ENCODE measurements around the gene SCP2D1. TPM values are rescaled to one million over a fixed set of nuclear protein-coding genes. Genes with fewer than 3 reads are reported as not detected.
"Not testable (repeated sequence)": the region's sequence is repeated elsewhere in the genome, so short reads cannot be mapped to it uniquely, and the experiment has no call there.

The SCP2D1 gene
- total RNA-seq, 4 donors from 2014 or later: not detected

GRCh38 chr20:18778690-18779392, 34.7 kb upstream of the SCP2D1 start:
- intact Hi-C loops (cut with DNase I; ENCODE audit: low total_unique reads): no loop called here
- Histone ChIP-seq H3K27me3 (no peaks in the 10 kb centered on the region), H3K27ac (no peak overlapping the region), H3K9me3 (no peaks in the 10 kb centered on the region), H3K36me3 (no peaks in the 10 kb centered on the region), H3K4me1 (no peaks in the 10 kb centered on the region), H3K4me3 (no peak overlapping the region)
- TF ChIP-seq POLR2A (IDR thresholded peaks at IDR 0.05): no peak
- TF ChIP-seq, protein P1, sequence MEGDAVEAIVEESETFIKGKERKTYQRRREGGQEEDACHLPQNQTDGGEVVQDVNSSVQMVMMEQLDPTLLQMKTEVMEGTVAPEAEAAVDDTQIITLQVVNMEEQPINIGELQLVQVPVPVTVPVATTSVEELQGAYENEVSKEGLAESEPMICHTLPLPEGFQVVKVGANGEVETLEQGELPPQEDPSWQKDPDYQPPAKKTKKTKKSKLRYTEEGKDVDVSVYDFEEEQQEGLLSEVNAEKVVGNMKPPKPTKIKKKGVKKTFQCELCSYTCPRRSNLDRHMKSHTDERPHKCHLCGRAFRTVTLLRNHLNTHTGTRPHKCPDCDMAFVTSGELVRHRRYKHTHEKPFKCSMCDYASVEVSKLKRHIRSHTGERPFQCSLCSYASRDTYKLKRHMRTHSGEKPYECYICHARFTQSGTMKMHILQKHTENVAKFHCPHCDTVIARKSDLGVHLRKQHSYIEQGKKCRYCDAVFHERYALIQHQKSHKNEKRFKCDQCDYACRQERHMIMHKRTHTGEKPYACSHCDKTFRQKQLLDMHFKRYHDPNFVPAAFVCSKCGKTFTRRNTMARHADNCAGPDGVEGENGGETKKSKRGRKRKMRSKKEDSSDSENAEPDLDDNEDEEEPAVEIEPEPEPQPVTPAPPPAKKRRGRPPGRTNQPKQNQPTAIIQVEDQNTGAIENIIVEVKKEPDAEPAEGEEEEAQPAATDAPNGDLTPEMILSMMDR (IDR thresholded peaks at IDR 0.05): no peak
- no peak for DNase-seq

DNA sequence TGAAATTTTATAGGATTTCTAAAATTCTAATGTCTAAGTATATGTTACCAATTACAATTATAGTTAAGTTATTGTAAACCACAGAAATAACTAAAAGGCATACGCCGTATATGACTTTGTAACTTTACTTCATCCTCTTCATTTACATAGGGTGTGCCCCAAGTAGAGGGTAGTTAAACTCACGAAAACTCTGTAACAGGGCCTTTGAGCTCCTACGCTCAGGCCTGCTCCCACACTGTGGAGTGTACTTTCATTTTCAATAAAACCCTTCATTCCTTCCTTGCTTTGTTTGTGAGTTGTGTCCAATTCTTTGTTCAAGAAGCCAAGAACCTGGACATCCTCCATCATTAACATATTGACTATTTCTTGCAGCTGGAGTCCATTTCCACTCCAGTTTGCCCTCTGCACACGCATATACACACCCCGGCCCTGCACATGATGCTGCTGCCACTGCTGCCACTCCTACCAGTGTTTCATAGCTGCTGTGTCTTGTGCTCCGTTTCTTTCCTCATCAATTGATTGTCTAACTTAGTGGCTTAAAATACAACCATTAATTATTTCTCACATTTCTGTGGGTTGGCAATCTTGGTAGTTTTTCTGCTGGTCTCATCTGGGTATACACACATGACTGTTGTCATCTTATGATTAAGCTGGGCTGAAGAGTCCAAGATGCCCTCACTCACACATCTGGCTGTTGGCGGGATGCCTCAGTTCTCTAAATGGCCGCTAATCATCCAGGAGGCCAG, 33.0 kb upstream of the SCP2D1 start:
- no peaks in the 10 kb centered on the region for H3K27me3 ChIP-seq
- no peaks in the 10 kb centered on the region for H3K36me3 ChIP-seq
- intact Hi-C loops (cut with DNase I; ENCODE audit: low total_unique reads): no loop called here
- H3K27ac ChIP-seq: no peak overlapping the region
- no peak overlapping the region for H3K4me3 ChIP-seq
- DNase-seq: no peak
- H3K9me3 ChIP-seq: no peaks in the 10 kb centered on the region
- no peak for TF ChIP-seq POLR2A (IDR thresholded peaks at IDR 0.05)
- TF ChIP-seq, protein P1 (IDR thresholded peaks at IDR 0.05): no peak
- no peaks in the 10 kb centered on the region for H3K4me1 ChIP-seq

GRCh38 chr20:18781509-18781908, 32.1 kb upstream of the SCP2D1 start:
- intact Hi-C loops (cut with DNase I; ENCODE audit: low total_unique reads): no loop called here
- Histone ChIP-seq H3K4me3 (no peak overlapping the region), H3K27ac (no peak overlapping the region), H3K9me3 (no peaks in the 10 kb centered on the region), H3K36me3 (no peaks in the 10 kb centered on the region), H3K27me3 (no peaks in the 10 kb centered on the region), H3K4me1 (no peaks in the 10 kb centered on the region)
- DNase-seq: no peak
- no peak for TF ChIP-seq POLR2A (IDR thresholded peaks at IDR 0.05)
- TF ChIP-seq, protein P1 (IDR thresholded peaks at IDR 0.05): no peak

DNA sequence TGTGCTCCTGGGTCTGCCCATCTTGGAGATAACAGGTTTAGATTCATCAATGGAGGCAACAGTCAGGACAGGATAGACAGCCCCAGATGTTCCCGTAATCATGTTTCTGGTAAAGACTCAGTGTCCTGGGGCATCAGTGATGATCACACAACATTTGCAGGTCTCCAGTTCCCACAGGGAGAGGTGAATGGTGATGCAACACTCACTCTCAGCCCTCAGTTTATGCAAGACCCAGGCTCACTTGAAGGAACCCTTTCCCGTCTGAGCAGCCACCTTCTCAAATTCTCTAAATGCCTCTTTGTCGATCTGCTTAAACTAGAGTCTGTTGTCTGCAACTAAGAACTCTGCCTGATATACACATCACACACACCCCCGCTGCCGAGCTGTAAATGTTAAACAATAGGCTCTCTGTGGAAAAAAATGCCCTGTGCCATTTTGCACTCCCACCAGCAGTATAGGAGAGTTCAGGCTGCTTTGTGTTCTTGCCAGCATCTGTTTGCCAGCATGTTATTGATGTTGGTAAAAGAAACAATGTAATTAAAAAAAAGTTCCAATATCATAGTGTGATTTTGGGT, 30.1 kb upstream of the SCP2D1 start:
- Histone ChIP-seq H3K27me3 (no peaks in the 10 kb centered on the region), H3K4me3 (no peak overlapping the region), H3K4me1 (no peaks in the 10 kb centered on the region), H3K9me3 (no peaks in the 10 kb centered on the region), H3K27ac (no peak overlapping the region), H3K36me3 (no peaks in the 10 kb centered on the region)
- TF ChIP-seq, protein P1 (IDR thresholded peaks at IDR 0.05): no peak
- TF ChIP-seq POLR2A (IDR thresholded peaks at IDR 0.05): no peak
- DNase-seq: no peak
- intact Hi-C loops (cut with DNase I; ENCODE audit: low total_unique reads): no loop called here

- H3K4me3 ChIP-seq; DNase-seq; H3K36me3 ChIP-seq; H3K27me3 ChIP-seq; intact Hi-C loops (cut with DNase I; ENCODE audit: low total_unique reads); H3K4me1 ChIP-seq; H3K27ac ChIP-seq; H3K9me3 ChIP-seq: not testable (repeated sequence)
Observed at GRCh38 chr20:18787046-18787445, 26.5 kb upstream of the SCP2D1 start.

Measured in uterus (tissue), 4 donors.